Activated CD4-positive, alpha-beta T cell treated with anti-CD3 and anti-CD28 coated beads, Interleukin-2, amount 50 U/mL, for 48 hours (primary cell): Measurements from ENCODE around the gene GP9.

Source experiments
- DNase-seq, 2 experiments: peaks; one replicate each; pipeline ENCODE4 v3.0.0-alpha.2; 2020

The GP9 gene

GRCh38 chr3:129030611-129031010, 30.0 kb upstream of the GP9 start:
- no peak for DNase-seq

GRCh38 chr3:129031476-129032215, 28.9 kb upstream of the GP9 start:
- no peak for DNase-seq

- DNase-seq = no peak
Observed at GRCh38 chr3:129032716-129033115, 27.9 kb upstream of the GP9 start.

GRCh38 chr3:129033151-129033550, 27.4 kb upstream of the GP9 start:
- DNase-seq = no peak

- no peak for DNase-seq
Observed at GRCh38 chr3:129033633-129034321, 26.8 kb upstream of the GP9 start.

- DNase-seq = no peak
Observed at GRCh38 chr3:129034642-129035041, 25.9 kb upstream of the GP9 start.

GRCh38 chr3:129035360-129036221, 25.0 kb upstream of the GP9 start:
- no peak for DNase-seq

- no peak for DNase-seq
Observed at GRCh38 chr3:129036222-129037092, 24.1 kb upstream of the GP9 start.

GRCh38 chr3:129037093-129037419, 23.5 kb upstream of the GP9 start:
- no peak for DNase-seq

GRCh38 chr3:129038121-129038855, 22.3 kb upstream of the GP9 start:
- DNase-seq = no peak

GRCh38 chr3:129039271-129040038, 21.1 kb upstream of the GP9 start:
- DNase-seq = no peak

GRCh38 chr3:129040039-129040336, 20.6 kb upstream of the GP9 start:
- no peak for DNase-seq

GRCh38 chr3:129040579-129041300, 19.8 kb upstream of the GP9 start:
- DNase-seq = no peak

- peak; percentile 42 to 56 for DNase-seq
Observed at GRCh38 chr3:129045675-129046036, 14.9 kb upstream of the GP9 start.

- no peak for DNase-seq
Observed at GRCh38 chr3:129046037-129046731, 14.4 kb upstream of the GP9 start.

GRCh38 chr3:129046732-129047552, 13.6 kb upstream of the GP9 start:
- no peak for DNase-seq

GRCh38 chr3:129047553-129047839, 13.1 kb upstream of the GP9 start:
- no peak for DNase-seq

GRCh38 chr3:129050556-129051295, 9.9 kb upstream of the GP9 start:
- no peak for DNase-seq

- DNase-seq = no peak
Observed at GRCh38 chr3:129051871-129052340, 8.7 kb upstream of the GP9 start.
